HCT116 (cell line): ENCODE measurements around the gene SLC2A13.

ENCODE experiments used
- CEBPB ChIP-seq: IDR thresholded peaks from 2 replicates; pipeline ENCODE4 v1.6.1; 2012; ENCODE audit warnings: low read depth
- CTCF ChIP-seq, 3 experiments: fragments of 200-600 bp in 1 of 3; sonication (generic) in 1 of 3; IDR thresholded peaks in 2 of 3; conservative IDR thresholded peaks in 1 of 3; 2 replicates each; pipeline ENCODE4 v1.5.1; 2012 to 2017; ENCODE audit warnings: low read depth in 2 of 3, low read length in 2 of 3, antibody characterized with exemption in 1 of 3, borderline replicate concordance in 1 of 3, control low read depth in 1 of 3, mild to moderate bottlenecking in 1 of 3, mixed read lengths in 1 of 3, mixed run types in 1 of 3, moderate library complexity in 1 of 3; ENCODE audit not compliant: insufficient read depth in 1 of 3
- EZH2 ChIP-seq: fragments of 200-600 bp; sonication (generic); IDR thresholded peaks from 2 replicates; pipeline ENCODE4 v1.6.1; 2017; ENCODE audit warnings: antibody characterized with exemption, mixed run types
- EZH2phosphoT487 ChIP-seq: fragments of 200-600 bp; IDR thresholded peaks from 2 replicates; pipeline ENCODE4 v1.6.1; 2018; ENCODE audit warnings: antibody characterized with exemption, borderline replicate concordance
- JUND ChIP-seq: IDR thresholded peaks from 2 replicates; pipeline ENCODE4 v1.6.1; 2012
- POLR2A ChIP-seq: IDR thresholded peaks from 2 replicates; pipeline ENCODE4 v1.7.0; 2011; ENCODE audit warnings: borderline replicate concordance; ENCODE audit not compliant: insufficient read depth, insufficient read length; ENCODE audit errors: extremely low read depth
- POLR2AphosphoS5 ChIP-seq: IDR thresholded peaks from 2 replicates; pipeline ENCODE4 v1.6.1; 2011; ENCODE audit warnings: mild to moderate bottlenecking, low read depth, low read length, moderate library complexity
- RAD21 ChIP-seq: IDR thresholded peaks from 2 replicates; pipeline ENCODE4 v1.6.1; 2012; ENCODE audit warnings: low read depth, mild to moderate bottlenecking
- REST ChIP-seq: IDR thresholded peaks from 2 replicates; pipeline ENCODE4 v1.6.1; 2012; ENCODE audit warnings: low read depth
- SIN3A ChIP-seq: IDR thresholded peaks from 2 replicates; pipeline ENCODE4 v1.6.1; 2012; ENCODE audit warnings: low read depth
- TCF7L2 ChIP-seq: IDR thresholded peaks from 2 replicates; pipeline ENCODE4 v1.7.0; 2011; ENCODE audit warnings: borderline replicate concordance, inconsistent platforms; ENCODE audit not compliant: insufficient read depth, insufficient read length; ENCODE audit errors: extremely low read depth
- YY1 ChIP-seq: IDR thresholded peaks from 2 replicates; pipeline ENCODE4 v1.6.1; 2011; ENCODE audit warnings: low read length, low read depth, moderate library complexity, mild to moderate bottlenecking; ENCODE audit not compliant: insufficient replicate concordance; ENCODE audit errors: extremely low read depth
- TF ChIP-seq, protein P1 (sequence below): IDR thresholded peaks from 2 replicates; pipeline ENCODE4 v1.6.1; 2011; ENCODE audit warnings: mild to moderate bottlenecking, low read length, moderate library complexity; ENCODE audit not compliant: insufficient replicate concordance; ENCODE audit errors: extremely low read depth
- TF ChIP-seq, protein P2 (sequence below): IDR thresholded peaks from 2 replicates; pipeline ENCODE4 v1.6.1; 2012

GRCh38 chr12:40152783-40153383 lies 47.0 kb upstream of the SLC2A13 start:
- TF ChIP-seq, protein P1, sequence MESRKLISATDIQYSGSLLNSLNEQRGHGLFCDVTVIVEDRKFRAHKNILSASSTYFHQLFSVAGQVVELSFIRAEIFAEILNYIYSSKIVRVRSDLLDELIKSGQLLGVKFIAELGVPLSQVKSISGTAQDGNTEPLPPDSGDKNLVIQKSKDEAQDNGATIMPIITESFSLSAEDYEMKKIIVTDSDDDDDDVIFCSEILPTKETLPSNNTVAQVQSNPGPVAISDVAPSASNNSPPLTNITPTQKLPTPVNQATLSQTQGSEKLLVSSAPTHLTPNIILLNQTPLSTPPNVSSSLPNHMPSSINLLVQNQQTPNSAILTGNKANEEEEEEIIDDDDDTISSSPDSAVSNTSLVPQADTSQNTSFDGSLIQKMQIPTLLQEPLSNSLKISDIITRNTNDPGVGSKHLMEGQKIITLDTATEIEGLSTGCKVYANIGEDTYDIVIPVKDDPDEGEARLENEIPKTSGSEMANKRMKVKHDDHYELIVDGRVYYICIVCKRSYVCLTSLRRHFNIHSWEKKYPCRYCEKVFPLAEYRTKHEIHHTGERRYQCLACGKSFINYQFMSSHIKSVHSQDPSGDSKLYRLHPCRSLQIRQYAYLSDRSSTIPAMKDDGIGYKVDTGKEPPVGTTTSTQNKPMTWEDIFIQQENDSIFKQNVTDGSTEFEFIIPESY: no peak
- TF ChIP-seq CTCF (IDR thresholded peaks at IDR 0.05 in 2 of 3, conservative IDR thresholded peaks at IDR 0.05 in 1 of 3; ENCODE audit: borderline replicate concordance in 1 of 3, insufficient read depth in 1 of 3, low read depth in 2 of 3, low read length in 2 of 3): peak; percentile 44 to 85 (median 68); a peak in 5 of 6 replicates
- no peak for TF ChIP-seq EZH2
- TF ChIP-seq SIN3A: no peak
- no peak for TF ChIP-seq CEBPB
- no peak for TF ChIP-seq POLR2A
- TF ChIP-seq YY1: no peak
- TF ChIP-seq POLR2AphosphoS5: no peak
- no peak for TF ChIP-seq REST
- TF ChIP-seq, protein P2, sequence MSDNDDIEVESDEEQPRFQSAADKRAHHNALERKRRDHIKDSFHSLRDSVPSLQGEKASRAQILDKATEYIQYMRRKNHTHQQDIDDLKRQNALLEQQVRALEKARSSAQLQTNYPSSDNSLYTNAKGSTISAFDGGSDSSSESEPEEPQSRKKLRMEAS: no peak
- peak; percentile 60 for TF ChIP-seq RAD21
- no peak for TF ChIP-seq EZH2phosphoT487
- no peak for TF ChIP-seq TCF7L2
- no peak for TF ChIP-seq JUND
